HepG2 (cell line): ENCODE measurements around the gene LRRC3B.

Source experiments
- EHMT2 ChIP-seq: fragments of 200-600 bp; sonication (generic); IDR thresholded peaks from 2 replicates; pipeline ENCODE4 v1.7.0; 2017; ENCODE audit warnings: antibody characterized with exemption, low read depth, low read length, borderline replicate concordance
- HNRNPH1 ChIP-seq: fragments of 200-400 bp; formaldehyde crosslinking; optimal IDR thresholded peaks from 2 replicates; pipeline ENCODE3; 2017; ENCODE audit warnings: mild to moderate bottlenecking, low read depth, low read length
- NFIB ChIP-seq: sonication (generic); formaldehyde crosslinking; IDR thresholded peaks from 2 replicates; pipeline ENCODE4 v1.9.0; 2021; ENCODE audit warnings: missing genetic modification reagents, mild to moderate bottlenecking, borderline replicate concordance
- PRDM10 ChIP-seq: sonication (generic); formaldehyde crosslinking; IDR thresholded peaks from 2 replicates; pipeline ENCODE4 v1.4.0; 2020; ENCODE audit warnings: low read depth, missing genetic modification reagents
- TCF7L2 ChIP-seq: IDR thresholded peaks from 2 replicates; pipeline ENCODE4 v1.6.1; 2011; ENCODE audit warnings: mild to moderate bottlenecking, low read depth, low read length, moderate library complexity
- ZKSCAN8 ChIP-seq: IDR thresholded peaks from 2 replicates; pipeline ENCODE4 v1.6.1; 2016; ENCODE audit warnings: borderline replicate concordance, missing genetic modification reagents, missing compliant biosample characterization
- TF ChIP-seq, protein P1 (sequence below): sonication (generic); formaldehyde crosslinking; IDR thresholded peaks from 2 replicates; pipeline ENCODE4 v1.5.0; 2020; ENCODE audit warnings: mild to moderate bottlenecking, missing genetic modification reagents, moderate library complexity

DNA sequence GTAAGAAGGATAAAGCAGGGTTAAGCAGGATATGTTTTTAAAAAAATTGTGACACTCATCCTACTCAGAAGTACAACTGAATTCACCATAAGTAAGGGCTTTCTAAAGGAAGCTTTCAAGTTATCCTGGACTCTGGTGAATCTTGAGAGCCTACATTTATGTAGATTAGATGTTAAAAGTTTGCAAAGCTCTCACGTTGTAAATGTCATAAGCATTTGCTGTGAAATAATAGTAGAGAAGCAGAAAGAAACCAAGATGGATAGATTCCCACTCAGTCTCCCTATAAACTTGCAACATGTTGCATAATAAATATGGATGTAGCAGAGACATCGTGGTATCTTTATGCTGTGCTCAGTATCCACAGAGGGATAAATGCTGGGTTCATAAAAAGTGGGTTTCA is 77.0 kb downstream of the LRRC3B start:
- TF ChIP-seq EHMT2 (no peak), HNRNPH1 (no peak), NFIB (CRISPR knock-in tag) (no peak), PRDM10 (CRISPR knock-in tag) (no peak), TCF7L2 (no peak), ZKSCAN8 (CRISPR knock-in tag) (no peak)
- TF ChIP-seq, protein P1, sequence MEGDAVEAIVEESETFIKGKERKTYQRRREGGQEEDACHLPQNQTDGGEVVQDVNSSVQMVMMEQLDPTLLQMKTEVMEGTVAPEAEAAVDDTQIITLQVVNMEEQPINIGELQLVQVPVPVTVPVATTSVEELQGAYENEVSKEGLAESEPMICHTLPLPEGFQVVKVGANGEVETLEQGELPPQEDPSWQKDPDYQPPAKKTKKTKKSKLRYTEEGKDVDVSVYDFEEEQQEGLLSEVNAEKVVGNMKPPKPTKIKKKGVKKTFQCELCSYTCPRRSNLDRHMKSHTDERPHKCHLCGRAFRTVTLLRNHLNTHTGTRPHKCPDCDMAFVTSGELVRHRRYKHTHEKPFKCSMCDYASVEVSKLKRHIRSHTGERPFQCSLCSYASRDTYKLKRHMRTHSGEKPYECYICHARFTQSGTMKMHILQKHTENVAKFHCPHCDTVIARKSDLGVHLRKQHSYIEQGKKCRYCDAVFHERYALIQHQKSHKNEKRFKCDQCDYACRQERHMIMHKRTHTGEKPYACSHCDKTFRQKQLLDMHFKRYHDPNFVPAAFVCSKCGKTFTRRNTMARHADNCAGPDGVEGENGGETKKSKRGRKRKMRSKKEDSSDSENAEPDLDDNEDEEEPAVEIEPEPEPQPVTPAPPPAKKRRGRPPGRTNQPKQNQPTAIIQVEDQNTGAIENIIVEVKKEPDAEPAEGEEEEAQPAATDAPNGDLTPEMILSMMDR (CRISPR knock-in tag), result no peak
